ENCODE measurements around the gene BRME1.
"Not testable (repeated sequence)": the region's sequence is repeated elsewhere in the genome, so short reads cannot be mapped to it uniquely, and the experiment has no call there.

DNA sequence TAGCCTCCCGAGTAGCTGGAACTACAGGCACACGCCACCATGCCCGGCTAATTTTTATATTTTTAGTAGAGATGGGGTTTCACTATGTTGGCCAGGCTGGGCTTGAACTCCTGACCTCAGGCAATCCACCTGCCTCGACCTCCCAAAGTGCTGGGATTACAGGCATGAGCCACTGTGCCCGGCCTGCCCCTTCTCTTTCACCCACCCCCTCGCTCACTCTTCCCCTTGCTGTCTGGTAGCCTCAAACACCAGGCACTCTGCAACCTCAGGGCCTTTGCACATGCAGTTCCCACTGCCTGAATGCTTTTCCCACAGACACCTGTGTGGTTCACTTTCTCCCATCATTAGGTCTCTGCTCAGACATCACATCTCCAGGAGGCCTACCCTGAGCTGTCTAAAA is 16.2 kb upstream of the BRME1 start:
- TF ChIP-seq, protein P1, sequence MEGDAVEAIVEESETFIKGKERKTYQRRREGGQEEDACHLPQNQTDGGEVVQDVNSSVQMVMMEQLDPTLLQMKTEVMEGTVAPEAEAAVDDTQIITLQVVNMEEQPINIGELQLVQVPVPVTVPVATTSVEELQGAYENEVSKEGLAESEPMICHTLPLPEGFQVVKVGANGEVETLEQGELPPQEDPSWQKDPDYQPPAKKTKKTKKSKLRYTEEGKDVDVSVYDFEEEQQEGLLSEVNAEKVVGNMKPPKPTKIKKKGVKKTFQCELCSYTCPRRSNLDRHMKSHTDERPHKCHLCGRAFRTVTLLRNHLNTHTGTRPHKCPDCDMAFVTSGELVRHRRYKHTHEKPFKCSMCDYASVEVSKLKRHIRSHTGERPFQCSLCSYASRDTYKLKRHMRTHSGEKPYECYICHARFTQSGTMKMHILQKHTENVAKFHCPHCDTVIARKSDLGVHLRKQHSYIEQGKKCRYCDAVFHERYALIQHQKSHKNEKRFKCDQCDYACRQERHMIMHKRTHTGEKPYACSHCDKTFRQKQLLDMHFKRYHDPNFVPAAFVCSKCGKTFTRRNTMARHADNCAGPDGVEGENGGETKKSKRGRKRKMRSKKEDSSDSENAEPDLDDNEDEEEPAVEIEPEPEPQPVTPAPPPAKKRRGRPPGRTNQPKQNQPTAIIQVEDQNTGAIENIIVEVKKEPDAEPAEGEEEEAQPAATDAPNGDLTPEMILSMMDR (IDR thresholded peaks at IDR 0.05), result not testable (repeated sequence)
- not testable (repeated sequence) for TF ChIP-seq POLR2A (IDR thresholded peaks at IDR 0.05)

Measured in uterus (tissue), 2 donors.